ENCODE measurements around the gene PCDHGA5.

Gene PCDHGA5

DNA sequence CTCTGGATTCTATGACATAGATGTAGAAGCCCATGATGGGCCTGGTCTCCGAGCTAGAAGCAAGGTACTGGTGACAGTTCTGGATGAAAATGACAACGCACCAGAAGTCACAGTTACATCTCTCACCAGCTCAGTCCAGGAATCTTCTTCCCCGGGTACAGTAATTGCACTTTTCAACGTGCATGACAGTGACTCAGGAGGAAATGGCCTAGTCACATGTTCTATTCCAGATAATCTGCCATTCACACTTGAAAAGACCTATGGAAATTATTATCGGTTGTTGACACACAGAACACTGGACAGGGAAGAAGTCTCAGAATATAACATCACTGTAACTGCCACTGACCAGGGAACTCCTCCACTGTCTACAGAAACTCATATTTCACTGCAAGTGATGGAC is 7.8 kb upstream of the PCDHGA5 start:
- TF ChIP-seq CTCF (conservative IDR thresholded peaks at IDR 0.05; ENCODE audit: low read depth, low read length): no peak
- Histone ChIP-seq H3K4me3 (IDR thresholded peaks at IDR 0.05; ENCODE audit: insufficient read depth, low read depth, low read length) (no peak overlapping the region), H3K36me3 (ENCODE audit: insufficient read depth) (no peaks in the 10 kb centered on the region)

GRCh38 chr5:141356950-141357349 is 7.0 kb upstream of the PCDHGA5 start:
- Histone ChIP-seq H4K20me1 (ENCODE audit: insufficient read depth) (no peaks in the 10 kb centered on the region), H2AFZ (ENCODE audit: low read depth) (no peak overlapping the region), H3K36me3 (ENCODE audit: insufficient read depth) (no peaks in the 10 kb centered on the region), H3K9ac (no peak overlapping the region), H3K4me1 (ENCODE audit: low read depth, poor library complexity, severe bottlenecking) (no peaks in the 10 kb centered on the region), H3K27ac (no peak overlapping the region), H3K27me3 (ENCODE audit: insufficient read depth, low read depth) (no peaks in the 10 kb centered on the region), H3K4me2 (no peak overlapping the region), H3K4me3 (IDR thresholded peaks at IDR 0.05; ENCODE audit: insufficient read depth, low read depth, low read length) (no peak overlapping the region), H3K79me2 (ENCODE audit: insufficient read depth, low read depth) (no peaks in the 10 kb centered on the region)
- TF ChIP-seq CTCF (conservative IDR thresholded peaks at IDR 0.05; ENCODE audit: low read depth, low read length): no peak

More for the DNA sequence above, 7.8 kb upstream of the PCDHGA5 start:
- Histone ChIP-seq H3K9ac (no peak overlapping the region), H3K4me2 (no peak overlapping the region), H3K79me2 (ENCODE audit: insufficient read depth, low read depth) (no peaks in the 10 kb centered on the region), H2AFZ (ENCODE audit: low read depth) (no peak overlapping the region), H3K27ac (no peak overlapping the region), H3K27me3 (ENCODE audit: insufficient read depth, low read depth) (no peaks in the 10 kb centered on the region), H4K20me1 (ENCODE audit: insufficient read depth) (no peaks in the 10 kb centered on the region), H3K4me1 (ENCODE audit: low read depth, poor library complexity, severe bottlenecking) (no peaks in the 10 kb centered on the region)

DNA sequence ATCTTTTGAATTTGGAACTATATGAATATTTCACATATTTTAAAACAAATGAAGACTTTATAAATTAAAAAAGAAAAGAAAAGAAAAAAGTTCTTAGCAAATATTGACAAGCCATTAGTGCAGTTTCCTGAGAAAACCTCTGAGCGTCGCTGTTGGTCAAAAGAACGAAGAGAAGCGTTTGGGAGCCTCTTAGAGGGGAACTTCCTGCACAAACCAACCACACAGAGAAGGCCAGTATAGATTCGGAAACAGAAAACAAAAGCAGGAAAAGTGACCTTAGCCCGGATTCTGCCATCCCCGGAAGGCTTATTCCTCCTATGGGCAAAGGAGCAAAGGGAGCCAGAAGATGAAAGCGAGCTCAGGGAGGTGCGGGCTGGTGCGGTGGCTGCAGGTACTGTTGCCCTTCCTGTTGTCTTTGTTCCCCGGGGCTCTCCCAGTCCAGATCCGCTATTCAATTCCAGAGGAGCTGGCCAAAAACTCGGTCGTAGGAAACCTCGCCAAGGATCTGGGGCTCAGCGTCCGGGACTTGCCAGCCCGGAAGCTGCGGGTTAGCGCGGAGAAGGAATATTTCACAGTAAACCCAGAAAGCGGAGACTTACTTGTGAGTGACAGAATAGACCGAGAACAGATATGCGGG is 4.1 kb upstream of the PCDHGA5 start, which contains the start of gene PCDHGB2:
Gene PCDHGB2, plus strand, starts transcription at position 205 of the 637 bp plus-strand sequence. Its CDS starts 142 bp downstream, at position 347.
- H3K9ac ChIP-seq: no peak within 1 kb of the TSS
- H3K36me3 ChIP-seq (ENCODE audit: insufficient read depth): no peaks in the 10 kb centered on the region
- H4K20me1 ChIP-seq (ENCODE audit: insufficient read depth): no peaks in the 10 kb centered on the region
- H3K4me2 ChIP-seq: no peak within 1 kb of the TSS
- no peak for TF ChIP-seq CTCF (conservative IDR thresholded peaks at IDR 0.05; ENCODE audit: low read depth, low read length)
- no peaks in the 10 kb centered on the region for H3K27me3 ChIP-seq (ENCODE audit: insufficient read depth, low read depth)
- no peaks in the 10 kb centered on the region for H3K4me1 ChIP-seq (ENCODE audit: low read depth, poor library complexity, severe bottlenecking)
- no peak within 1 kb of the TSS for H3K27ac ChIP-seq
- no peak within 1 kb of the TSS for H2AFZ ChIP-seq (ENCODE audit: low read depth)
- H3K79me2 ChIP-seq (ENCODE audit: insufficient read depth, low read depth): no peaks in the 10 kb centered on the region
- H3K4me3 ChIP-seq (IDR thresholded peaks at IDR 0.05; ENCODE audit: insufficient read depth, low read depth, low read length): no peak within 1 kb of the TSS

GRCh38 chr5:141360685-141361084 is 3.3 kb upstream of the PCDHGA5 start:
- Histone ChIP-seq H3K4me3 (IDR thresholded peaks at IDR 0.05; ENCODE audit: insufficient read depth, low read depth, low read length) (no peak overlapping the region), H3K4me2 (no peak overlapping the region), H3K27ac (no peak overlapping the region), H2AFZ (ENCODE audit: low read depth) (no peak overlapping the region), H4K20me1 (ENCODE audit: insufficient read depth) (no peaks in the 10 kb centered on the region), H3K36me3 (ENCODE audit: insufficient read depth) (no peaks in the 10 kb centered on the region), H3K4me1 (ENCODE audit: low read depth, poor library complexity, severe bottlenecking) (no peaks in the 10 kb centered on the region), H3K27me3 (ENCODE audit: insufficient read depth, low read depth) (no peaks in the 10 kb centered on the region), H3K9ac (no peak overlapping the region), H3K79me2 (ENCODE audit: insufficient read depth, low read depth) (no peaks in the 10 kb centered on the region)
- TF ChIP-seq CTCF (conservative IDR thresholded peaks at IDR 0.05; ENCODE audit: low read depth, low read length): no peak

Measured in KMS-11 (cell line).